GM18517 (cell line): ENCODE results near the gene POLE.

Experiments used
- ATAC-seq: cut with Tn5 transposase; IDR thresholded peaks from one replicate; pipeline ENCODE4 v1.9.1; 2021; ENCODE audit warnings: mild to moderate bottlenecking, moderate library complexity; ENCODE audit not compliant: unreplicated experiment

POLE gene

DNA sequence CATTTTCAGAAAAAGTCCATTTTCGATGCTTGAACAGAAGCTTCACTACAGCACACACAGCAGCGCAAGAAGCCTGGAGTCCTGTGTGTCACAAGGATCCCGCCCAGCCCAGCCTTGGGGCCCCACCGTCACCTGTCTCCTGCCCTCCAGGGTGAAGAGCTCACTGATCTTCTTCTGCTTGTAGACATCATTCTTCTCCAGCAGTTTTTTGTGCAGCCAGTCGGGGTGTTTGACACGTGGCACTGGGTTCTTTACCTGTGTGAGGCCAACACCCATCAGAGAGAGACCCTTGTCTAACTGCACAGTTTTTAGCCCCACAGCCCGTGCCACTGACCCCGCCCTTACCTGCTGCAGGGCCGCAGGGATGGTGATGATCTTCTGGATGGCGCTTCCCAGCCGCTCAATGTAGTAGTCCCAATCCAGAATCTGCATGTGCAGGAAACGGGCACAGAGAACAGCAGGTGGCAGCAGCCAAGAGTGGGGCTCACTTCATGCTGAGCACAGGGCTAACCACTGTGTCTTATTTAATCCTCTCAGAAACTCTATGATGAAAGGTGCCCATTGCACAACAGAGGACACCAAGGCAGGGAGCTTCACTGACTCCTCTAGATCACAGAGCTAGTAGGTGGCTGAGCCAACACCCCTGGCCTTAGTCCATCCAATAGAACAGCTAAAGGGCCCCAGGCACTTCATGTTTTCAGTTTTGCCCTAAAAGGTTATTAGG is 30.0 kb downstream of the POLE start:
- no peak for ATAC-seq

- ATAC-seq = no peak
Measured at GRCh38 chr12:132653567-132654290, 33.4 kb downstream of the POLE start.

GRCh38 chr12:132651444-132652100 is 35.6 kb downstream of the POLE start:
- ATAC-seq = no peak

DNA sequence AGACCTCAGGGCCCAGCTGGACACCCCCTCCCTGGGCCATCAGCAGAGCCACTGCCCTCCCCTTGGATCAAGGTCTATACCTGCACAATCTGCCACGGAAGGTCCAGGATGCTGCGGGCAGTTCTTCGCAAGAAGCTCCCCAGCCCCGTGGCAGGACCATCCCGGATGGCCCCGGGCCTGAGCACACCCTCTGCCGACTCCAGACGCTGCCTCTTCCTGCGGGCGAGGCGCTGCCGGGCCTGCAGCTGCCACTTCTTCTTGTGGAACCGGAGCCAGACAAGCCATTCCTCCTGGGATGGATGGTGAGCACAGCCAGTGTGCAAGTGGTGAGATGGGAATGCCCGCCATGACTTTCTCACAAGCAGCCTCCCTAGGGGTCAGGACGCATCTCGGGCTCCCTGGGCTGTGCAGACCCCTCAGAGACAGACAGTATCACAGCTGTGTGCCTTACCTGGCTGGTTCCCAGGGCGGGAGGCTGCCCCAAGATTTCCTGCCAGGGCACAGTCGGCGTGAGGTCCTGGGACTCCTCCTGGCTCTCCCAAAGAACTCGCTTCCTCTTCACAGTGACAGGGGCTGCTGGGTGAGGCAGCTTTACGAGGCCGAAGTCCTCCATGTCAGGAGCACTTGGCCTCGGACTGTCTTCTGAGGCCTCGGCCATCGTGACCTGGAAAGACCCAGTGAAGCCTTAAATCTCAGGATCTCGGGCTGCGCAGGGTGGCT is 37.8 kb downstream of the POLE start:
- no peak for ATAC-seq

- no peak for ATAC-seq
Measured at GRCh38 chr12:132648616-132649225, 38.4 kb downstream of the POLE start.

- ATAC-seq = no peak
Measured at GRCh38 chr12:132647858-132648257, 39.3 kb downstream of the POLE start.

DNA sequence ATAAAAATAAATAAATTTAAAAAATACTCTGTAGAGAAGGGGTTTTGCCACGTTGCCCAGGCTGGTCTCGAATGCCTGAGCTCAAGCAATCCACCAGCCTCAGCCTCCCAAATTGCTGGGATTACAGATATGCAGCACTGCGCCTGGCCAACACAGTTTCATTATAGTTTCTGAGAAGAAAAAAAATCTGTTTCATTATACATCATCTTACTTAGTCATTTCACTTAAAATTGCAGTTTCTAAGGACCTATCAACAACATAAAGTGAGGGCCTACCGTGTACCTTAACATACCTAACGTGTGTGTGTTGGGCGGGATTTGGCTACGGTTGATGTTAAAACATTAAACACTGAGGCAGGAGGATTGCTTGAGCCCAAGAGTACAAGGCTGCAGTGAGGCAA is 40.3 kb downstream of the POLE start:
- no peak for ATAC-seq

DNA sequence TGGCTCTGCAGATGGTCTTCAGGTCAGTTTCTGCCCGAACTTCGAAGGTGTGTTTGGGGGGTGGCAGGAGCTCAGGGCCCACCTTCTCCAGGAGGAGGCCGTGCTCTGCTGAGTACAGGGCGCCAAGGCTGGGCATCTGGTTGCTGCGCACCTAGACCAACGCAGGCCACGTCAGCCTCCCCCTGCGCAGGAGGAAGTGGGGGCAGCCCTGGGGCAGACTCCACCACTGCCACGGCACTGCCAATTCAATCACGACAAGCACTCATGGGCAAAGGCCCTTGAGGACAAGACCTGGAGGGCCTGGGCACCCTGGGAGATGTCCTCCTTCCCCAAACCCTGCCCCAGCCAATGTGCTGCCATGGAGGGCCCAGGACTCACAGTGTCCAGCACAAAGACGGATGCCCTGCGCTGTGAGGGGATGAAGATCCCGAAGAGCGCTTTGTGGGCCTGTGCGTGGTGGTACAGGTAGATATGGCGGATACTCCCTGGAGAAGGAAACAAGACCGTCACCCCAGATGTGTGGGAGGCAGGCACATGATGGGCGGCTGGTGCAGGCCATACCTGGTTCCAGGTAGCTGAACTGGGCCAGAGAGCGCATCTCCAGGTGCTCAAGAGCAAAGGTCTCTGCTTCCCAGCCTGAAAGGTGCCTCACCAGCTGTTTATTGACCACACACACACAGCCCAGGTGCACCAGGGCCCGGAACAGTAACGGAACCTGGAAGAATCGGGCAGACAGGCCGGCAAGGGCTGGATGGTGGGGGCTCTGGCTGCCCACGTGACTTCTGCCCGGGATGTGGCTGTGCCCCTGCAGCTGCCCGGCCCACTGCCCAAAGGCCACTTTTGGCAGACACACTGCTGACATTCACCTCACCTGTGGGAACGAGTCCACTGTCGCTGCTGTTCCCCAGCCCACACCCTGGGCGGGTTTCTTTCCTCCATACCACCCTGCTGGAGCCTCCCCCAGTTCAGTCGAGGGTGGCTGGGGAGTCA is 44.0 kb downstream of the POLE start:
- ATAC-seq = no peak

- ATAC-seq = no peak
Measured at GRCh38 chr12:132641811-132642650, 45.1 kb downstream of the POLE start.

- no peak for ATAC-seq
Measured at GRCh38 chr12:132640936-132641335, 46.2 kb downstream of the POLE start.

DNA sequence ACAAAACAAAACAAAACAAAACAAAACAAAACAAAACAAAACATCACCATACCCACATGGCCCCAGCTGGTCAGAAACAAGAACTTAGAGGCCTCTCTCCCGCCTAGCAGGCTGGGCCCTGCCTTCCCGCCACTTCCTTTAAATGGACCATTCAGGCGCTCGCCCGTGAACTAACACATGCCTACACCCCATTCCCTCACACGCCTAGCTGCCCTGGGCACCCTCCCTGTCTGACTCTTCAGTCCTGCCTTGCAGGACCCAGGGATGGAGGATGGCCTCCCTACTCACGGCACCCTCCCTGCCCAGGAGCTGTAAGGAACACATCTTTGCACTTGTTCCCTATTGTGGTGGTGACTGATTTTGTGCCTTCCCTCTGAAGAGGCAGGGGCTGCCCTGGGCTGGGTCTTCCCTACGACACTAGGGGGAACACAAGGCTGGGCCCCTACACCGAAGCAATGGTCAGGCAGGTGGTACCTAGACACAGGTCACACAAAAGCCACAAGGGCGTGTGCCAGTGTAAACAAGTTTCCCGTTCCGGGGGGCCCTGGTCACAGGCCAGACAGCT is 47.1 kb downstream of the POLE start:
- ATAC-seq = no peak

DNA sequence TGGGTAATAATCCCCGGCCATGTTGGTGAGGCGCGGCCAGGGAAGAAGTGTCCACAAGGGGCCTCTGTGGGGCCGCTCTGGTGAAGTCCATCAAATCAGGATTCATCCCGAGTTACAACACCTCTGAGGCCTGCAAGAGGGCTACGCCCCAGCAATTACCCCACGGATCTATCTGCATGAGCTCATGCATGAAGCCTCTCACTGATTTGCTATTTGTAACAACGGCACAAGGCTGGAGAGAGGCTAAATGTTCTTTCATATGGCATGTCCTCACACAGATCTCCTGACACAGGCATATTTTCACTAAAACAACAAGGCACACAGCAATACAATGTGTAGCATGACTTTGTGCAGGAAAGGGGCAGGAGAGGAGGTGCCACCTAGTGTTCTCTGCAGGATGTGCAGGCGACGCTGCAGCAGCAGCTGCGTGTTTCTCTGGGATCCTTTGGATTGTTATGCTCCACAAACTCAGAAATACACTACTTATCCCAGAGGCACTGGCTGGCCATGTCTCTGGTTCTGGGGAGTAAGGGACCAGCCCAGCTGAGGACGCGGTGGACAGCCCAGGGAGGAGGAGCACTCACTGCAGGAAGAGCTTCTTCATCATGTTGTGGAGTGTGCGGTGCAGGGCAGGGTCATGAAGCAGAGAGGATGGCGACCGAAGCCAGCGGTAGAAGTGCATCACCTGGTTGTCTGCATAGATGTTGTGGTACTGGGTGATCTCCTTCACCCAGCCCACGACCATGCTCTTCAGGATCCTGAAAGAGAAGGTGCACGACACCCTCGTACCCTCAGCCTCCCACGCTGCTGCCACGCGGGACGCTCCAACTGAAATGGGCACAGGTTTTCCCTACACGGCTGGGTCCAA is 48.4 kb downstream of the POLE start:
- ATAC-seq = no peak

DNA sequence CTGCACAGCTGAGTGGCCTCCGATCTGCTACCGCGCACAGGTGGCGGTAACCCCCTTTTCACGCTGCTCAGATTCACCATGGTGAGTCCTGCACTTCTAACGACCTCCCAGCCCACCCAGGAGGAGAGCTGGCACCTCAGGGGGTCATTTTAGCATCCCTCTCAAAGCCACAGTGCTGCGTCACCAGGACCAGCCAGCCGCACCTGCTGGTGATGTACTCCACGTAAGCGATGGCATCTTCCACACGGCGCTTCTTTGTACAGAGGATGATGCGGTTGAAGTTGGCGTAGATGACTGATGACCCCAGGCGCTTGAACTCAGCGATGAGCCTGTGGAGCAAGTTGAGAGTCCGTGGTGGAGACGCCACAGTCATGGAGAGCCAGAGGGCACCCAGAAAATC is 49.3 kb downstream of the POLE start:
- ATAC-seq = no peak

GRCh38 chr12:132635076-132635955 is 51.8 kb downstream of the POLE start:
- ATAC-seq = no peak

- ATAC-seq = no peak
Measured at GRCh38 chr12:132634411-132634990, 52.6 kb downstream of the POLE start.

DNA sequence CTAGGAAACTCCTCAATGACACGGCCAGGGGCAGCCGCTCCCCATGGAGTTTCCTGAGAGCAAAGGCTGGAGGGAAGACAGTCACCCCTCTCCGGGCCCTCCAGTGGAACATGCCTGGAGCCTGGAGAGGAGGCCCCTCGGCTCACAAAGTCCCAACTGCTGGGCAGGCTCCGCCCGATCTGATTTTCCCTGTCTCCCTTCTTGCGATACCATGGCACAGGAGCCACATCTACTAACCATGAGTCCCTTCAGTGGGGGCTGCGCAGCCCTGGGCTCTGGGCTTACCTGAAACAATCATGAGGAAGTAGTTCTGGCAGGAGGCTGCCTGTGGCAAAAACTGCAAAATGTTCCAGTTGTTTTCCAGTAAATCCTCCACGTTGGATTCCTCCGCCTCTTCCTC is 53.2 kb downstream of the POLE start:
- ATAC-seq = no peak
